MM.1S (cell line): Measurements from ENCODE around the gene TSC2.
"Not testable (repeated sequence)": the region's sequence is repeated elsewhere in the genome, so short reads cannot be mapped to it uniquely, and the experiment has no call there.

ENCODE experiments used
- CTCF ChIP-seq: fragments of 300-600 bp; sonication (generic); IDR thresholded peaks from 2 replicates; pipeline ENCODE4 v1.5.1; 2016; ENCODE audit warnings: antibody characterized with exemption, low read length, mixed read lengths
- EZH2 ChIP-seq: fragments of 300-600 bp; sonication (generic); optimal IDR thresholded peaks from 2 replicates; pipeline ENCODE3; 2017; ENCODE audit warnings: low read depth, mild to moderate bottlenecking, antibody characterized with exemption, low read length, mixed read lengths

GRCh38 chr16:2033909-2034695 lies 13.7 kb upstream of the TSC2 start:
- not testable (repeated sequence) for TF ChIP-seq EZH2, CTCF
